Neural crest cell (in vitro differentiated cells): ENCODE data around the gene PLEKHJ1. TPM values are rescaled to one million over a fixed set of nuclear protein-coding genes. Genes with fewer than 3 reads are reported as not detected.

Source experiments
- DNase-seq: peaks from one replicate; pipeline ENCODE4 v3.0.0; 2021; ENCODE audit warnings: low read depth, mixed read lengths, low spot score
- H3K27ac Mint-ChIP-seq: one replicate; pipeline ENCODE4 v1.8.0; 2021; ENCODE audit warnings: mild to moderate bottlenecking, mixed read lengths; ENCODE audit not compliant: unreplicated experiment
- H3K27me3 Mint-ChIP-seq: 2 replicates; pipeline ENCODE4 v1.8.0; 2021; ENCODE audit warnings: low read depth, mild to moderate bottlenecking, mixed read lengths
- H3K36me3 Mint-ChIP-seq: 2 replicates; pipeline ENCODE4 v1.8.0; 2021; ENCODE audit warnings: low read depth, mild to moderate bottlenecking, mixed read lengths
- H3K4me1 Mint-ChIP-seq: 2 replicates; pipeline ENCODE4 v1.8.0; 2021; ENCODE audit warnings: mixed read lengths
- H3K4me3 Mint-ChIP-seq: one replicate; pipeline ENCODE4 v1.8.0; 2021; ENCODE audit warnings: mild to moderate bottlenecking, mixed read lengths
- H3K9me3 Mint-ChIP-seq: 2 replicates; pipeline ENCODE4 v1.8.0; 2021; ENCODE audit warnings: mixed read lengths
- CTCF ChIP-seq: fragments of 200-600 bp; sonication (generic); conservative IDR thresholded peaks from 2 replicates; pipeline ENCODE4 v1.5.0; 2021; ENCODE audit warnings: antibody characterized with exemption, mild to moderate bottlenecking
- total RNA-seq: library from RNA; stranded (reverse); gene quantifications from 2 replicates; pipeline ENCODE4 v1.2.1, GENCODE V29; 2021

PLEKHJ1 gene
- total RNA-seq, 1 donor from 2014 or later, result 137 TPM

GRCh38 chr19:2240881-2241760 lies 5.0 kb upstream of the PLEKHJ1 start:
- Mint-ChIP-seq H3K27me3 (peaks cover 3% of the 10 kb centered on the region), H3K4me3 (peak overlapping the region; percentile 97), H3K9me3 (no peaks in the 10 kb centered on the region), H3K27ac (peak overlapping the region; percentile 67), H3K36me3 (peaks cover 13% of the 10 kb centered on the region), H3K4me1 (peaks cover 60% of the 10 kb centered on the region)
- no peak for TF ChIP-seq CTCF
- no peak for DNase-seq

GRCh38 chr19:2239771-2240770 lies 3.9 kb upstream of the PLEKHJ1 start:
- no peaks in the 10 kb centered on the region for H3K9me3 Mint-ChIP-seq
- DNase-seq, result no peak
- H3K36me3 Mint-ChIP-seq, result peaks cover 16% of the 10 kb centered on the region
- peaks cover 6% of the 10 kb centered on the region for H3K27me3 Mint-ChIP-seq
- H3K4me1 Mint-ChIP-seq, result peaks cover 64% of the 10 kb centered on the region
- TF ChIP-seq CTCF, result no peak
- peak overlapping the region; percentile 97 for H3K4me3 Mint-ChIP-seq
- peak overlapping the region; percentile 97 for H3K27ac Mint-ChIP-seq

GRCh38 chr19:2239173-2239572 lies 3.0 kb upstream of the PLEKHJ1 start:
- Mint-ChIP-seq H3K4me1 (peaks cover 69% of the 10 kb centered on the region), H3K27ac (peak overlapping the region; percentile 96), H3K9me3 (no peaks in the 10 kb centered on the region), H3K27me3 (peaks cover 6% of the 10 kb centered on the region), H3K36me3 (peaks cover 13% of the 10 kb centered on the region), H3K4me3 (peak overlapping the region; percentile 97)
- TF ChIP-seq CTCF, result no peak
- DNase-seq, result no peak

DNA sequence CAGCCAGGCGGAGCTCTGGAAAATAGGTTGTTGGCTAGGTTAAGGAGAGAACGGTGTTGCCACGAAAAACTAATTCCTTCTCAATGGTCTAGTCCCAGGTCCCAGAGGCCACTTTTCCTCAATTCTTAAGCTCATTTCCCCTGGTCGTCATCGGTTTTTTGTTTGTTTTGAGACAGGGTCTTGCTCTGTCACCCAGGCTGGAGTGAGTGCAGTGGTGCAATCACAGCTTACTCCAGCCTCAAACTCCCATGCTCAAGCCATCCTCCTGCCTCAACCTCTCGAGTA lies 1.7 kb upstream of the PLEKHJ1 start:
- Mint-ChIP-seq H3K9me3 (no peaks in the 10 kb centered on the region), H3K4me3 (peak overlapping the region; percentile 97), H3K27me3 (peaks cover 6% of the 10 kb centered on the region), H3K27ac (peak overlapping the region; percentile 98), H3K36me3 (peaks cover 13% of the 10 kb centered on the region), H3K4me1 (peaks cover 70% of the 10 kb centered on the region)
- no peak for DNase-seq
- no peak for TF ChIP-seq CTCF

GRCh38 chr19:2237051-2237868 lies 1.1 kb upstream of the PLEKHJ1 start:
- H3K27me3 Mint-ChIP-seq, result peaks cover 11% of the 10 kb centered on the region
- peaks cover 65% of the 10 kb centered on the region for H3K4me1 Mint-ChIP-seq
- H3K9me3 Mint-ChIP-seq, result no peaks in the 10 kb centered on the region
- H3K27ac Mint-ChIP-seq, result peak overlapping the region; percentile 98
- peaks cover 13% of the 10 kb centered on the region for H3K36me3 Mint-ChIP-seq
- DNase-seq, result no peak
- TF ChIP-seq CTCF, result no peak
- peak overlapping the region; percentile 97 for H3K4me3 Mint-ChIP-seq
